GM18868 (cell line): ENCODE measurements around the gene TBXAS1.
A peak's percentile ranks its signal among the peaks of the same experiment; 100 is the strongest.

Experiments
- ATAC-seq: cut with Tn5 transposase; IDR thresholded peaks from one replicate; pipeline ENCODE4 v1.9.1; 2021; ENCODE audit warnings: mild to moderate bottlenecking, moderate library complexity; ENCODE audit not compliant: unreplicated experiment

The TBXAS1 gene

GRCh38 chr7:139853506-139854123 lies 24.6 kb downstream of the TBXAS1 start:
- ATAC-seq: no peak

- ATAC-seq: no peak
These were observed 25.1 kb downstream of the TBXAS1 start for GRCh38 chr7:139854124-139854511.

- ATAC-seq: peak; percentile 15
These were observed 25.9 kb downstream of the TBXAS1 start for GRCh38 chr7:139854803-139855497.

- peak; percentile 90 for ATAC-seq
These were observed 26.6 kb downstream of the TBXAS1 start for GRCh38 chr7:139855498-139856270.

- ATAC-seq: no peak
These were observed 28.7 kb downstream of the TBXAS1 start for GRCh38 chr7:139857791-139858190.

GRCh38 chr7:139860090-139860775 lies 31.2 kb downstream of the TBXAS1 start:
- peak; percentile 51 for ATAC-seq

- no peak for ATAC-seq
These were observed 32.7 kb downstream of the TBXAS1 start for GRCh38 chr7:139861803-139862202.

GRCh38 chr7:139866047-139866837 lies 37.2 kb downstream of the TBXAS1 start:
- no peak for ATAC-seq

- ATAC-seq: no peak
These were observed 38.8 kb downstream of the TBXAS1 start for GRCh38 chr7:139867847-139868246.

- ATAC-seq: no peak
These were observed 40.8 kb downstream of the TBXAS1 start for GRCh38 chr7:139869886-139870285.

- ATAC-seq: no peak
These were observed 41.3 kb downstream of the TBXAS1 start for GRCh38 chr7:139870380-139870779.

- ATAC-seq: no peak
These were observed 42.3 kb downstream of the TBXAS1 start for GRCh38 chr7:139871331-139871730.

GRCh38 chr7:139871820-139872219 lies 42.8 kb downstream of the TBXAS1 start:
- ATAC-seq: no peak

GRCh38 chr7:139873593-139874301 lies 44.7 kb downstream of the TBXAS1 start:
- ATAC-seq: no peak

- ATAC-seq: no peak
These were observed 45.2 kb downstream of the TBXAS1 start for GRCh38 chr7:139874302-139874629.

- peak; percentile 67 for ATAC-seq
These were observed 46.8 kb downstream of the TBXAS1 start for GRCh38 chr7:139875821-139876241.

GRCh38 chr7:139876622-139877283 lies 47.7 kb downstream of the TBXAS1 start:
- no peak for ATAC-seq

- no peak for ATAC-seq
These were observed 54.8 kb downstream of the TBXAS1 start for GRCh38 chr7:139883814-139884213.

GRCh38 chr7:139884441-139884840 lies 55.4 kb downstream of the TBXAS1 start:
- ATAC-seq: no peak
